HG03159 (cell line): ENCODE results near the gene CLP1.
"Not testable (repeated sequence)": the region's sequence is repeated elsewhere in the genome, so short reads cannot be mapped to it uniquely, and the experiment has no call there.

ENCODE experiments used
- ATAC-seq: cut with Tn5 transposase; IDR thresholded peaks from one replicate; pipeline ENCODE4 v1.9.1; 2021; ENCODE audit warnings: mild to moderate bottlenecking, moderate library complexity; ENCODE audit not compliant: unreplicated experiment

CLP1 gene

DNA sequence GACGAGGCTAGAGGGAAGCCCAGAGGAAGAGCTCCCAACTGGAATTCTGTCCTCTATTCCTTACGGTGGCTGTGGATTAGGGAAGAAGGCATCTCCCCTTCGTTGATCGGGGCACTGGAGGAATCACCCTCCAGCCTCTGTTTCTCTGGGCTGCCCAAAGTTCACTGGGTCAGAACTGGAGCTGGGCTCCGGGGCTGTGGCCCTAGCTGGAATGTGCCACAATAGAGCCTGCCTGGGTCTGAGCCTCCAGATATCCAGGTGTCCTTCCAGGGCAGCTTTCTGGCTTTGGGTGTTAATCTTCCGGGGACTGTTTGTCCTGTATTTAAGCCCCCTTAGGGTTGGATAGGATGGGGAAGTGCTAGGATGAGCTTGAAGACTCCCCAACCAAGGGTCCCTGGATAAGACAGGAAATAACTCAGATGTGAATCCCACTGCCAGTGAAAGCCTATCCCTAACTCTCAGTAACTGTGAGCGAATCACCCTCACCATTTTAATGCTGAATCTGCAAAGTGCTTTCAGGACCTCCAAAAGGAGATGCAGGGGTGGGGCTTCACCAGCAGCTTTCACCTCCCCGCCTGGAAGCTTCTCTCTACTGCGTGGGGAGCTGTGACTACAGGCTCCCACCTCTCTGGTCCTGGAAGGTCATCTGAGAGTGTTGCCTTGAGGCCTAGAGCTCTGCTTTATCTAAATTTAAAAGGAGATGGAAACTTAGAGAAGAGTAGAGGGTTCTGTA is 17.3 kb upstream of the CLP1 start:
- ATAC-seq: no peak

DNA sequence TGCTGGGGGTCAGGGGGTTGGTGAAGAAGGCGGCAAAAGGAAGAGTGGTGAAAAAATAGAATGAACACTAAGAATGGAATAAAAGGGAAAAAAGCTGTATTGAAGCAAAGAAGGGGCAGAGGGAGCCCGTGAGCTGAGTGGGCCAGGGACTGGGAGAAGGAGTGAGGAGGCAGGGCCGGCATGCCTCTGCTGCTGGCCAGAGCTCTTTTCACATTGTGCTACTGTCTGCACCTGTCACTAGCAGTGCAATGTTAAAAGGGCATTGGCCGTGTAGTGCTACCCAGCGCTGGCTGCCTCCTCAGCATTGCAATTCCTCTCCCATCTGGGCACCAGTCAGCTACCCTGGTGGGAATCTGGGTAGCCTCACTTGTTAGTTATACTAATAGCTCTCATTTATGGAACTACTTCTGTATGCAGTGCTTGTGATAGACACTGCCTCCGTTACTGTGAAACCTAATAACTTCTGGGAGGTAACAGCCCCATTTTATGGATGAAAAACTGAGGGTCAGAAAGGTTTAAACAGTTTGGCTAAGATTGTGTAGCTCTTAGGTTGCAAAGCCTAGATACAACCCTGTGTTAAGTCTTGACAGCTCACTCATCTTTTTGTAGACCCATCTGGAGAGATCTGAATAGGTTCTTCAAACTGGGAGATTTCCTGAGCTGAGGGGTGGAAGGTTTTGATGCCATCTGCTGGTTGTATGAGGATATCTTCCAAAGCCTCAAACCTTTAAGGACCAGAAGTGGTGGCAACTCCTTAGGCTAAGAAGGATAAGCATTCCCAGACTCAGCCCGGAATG is 16.4 kb upstream of the CLP1 start:
- no peak for ATAC-seq

- no peak for ATAC-seq
Measured at GRCh38 chr11:57643802-57644201, 13.8 kb upstream of the CLP1 start.

- peak; percentile 45 for ATAC-seq
Measured at GRCh38 chr11:57644748-57645688, 12.5 kb upstream of the CLP1 start.

DNA sequence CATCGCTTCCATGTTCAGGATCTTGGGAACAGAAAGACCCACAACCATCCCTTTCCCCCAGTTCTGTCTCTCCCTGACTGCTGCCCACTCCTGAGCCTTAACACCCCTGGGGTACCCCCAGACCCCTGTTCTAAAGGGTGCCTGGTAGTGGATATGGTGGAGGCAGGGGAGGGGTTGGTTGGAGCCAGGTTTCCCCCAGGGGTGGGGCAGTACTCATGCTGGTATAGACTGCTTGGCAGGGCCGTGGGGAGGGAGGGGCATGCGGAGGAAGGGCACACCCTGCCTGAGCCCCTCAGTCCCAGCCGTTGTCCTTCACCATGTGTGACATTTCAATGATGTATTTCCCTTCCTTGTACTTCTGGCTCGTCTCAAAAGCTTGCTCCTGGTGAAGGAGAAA is 11.9 kb upstream of the CLP1 start:
- ATAC-seq: no peak

GRCh38 chr11:57646194-57646798 is 11.3 kb upstream of the CLP1 start:
- no peak for ATAC-seq

DNA sequence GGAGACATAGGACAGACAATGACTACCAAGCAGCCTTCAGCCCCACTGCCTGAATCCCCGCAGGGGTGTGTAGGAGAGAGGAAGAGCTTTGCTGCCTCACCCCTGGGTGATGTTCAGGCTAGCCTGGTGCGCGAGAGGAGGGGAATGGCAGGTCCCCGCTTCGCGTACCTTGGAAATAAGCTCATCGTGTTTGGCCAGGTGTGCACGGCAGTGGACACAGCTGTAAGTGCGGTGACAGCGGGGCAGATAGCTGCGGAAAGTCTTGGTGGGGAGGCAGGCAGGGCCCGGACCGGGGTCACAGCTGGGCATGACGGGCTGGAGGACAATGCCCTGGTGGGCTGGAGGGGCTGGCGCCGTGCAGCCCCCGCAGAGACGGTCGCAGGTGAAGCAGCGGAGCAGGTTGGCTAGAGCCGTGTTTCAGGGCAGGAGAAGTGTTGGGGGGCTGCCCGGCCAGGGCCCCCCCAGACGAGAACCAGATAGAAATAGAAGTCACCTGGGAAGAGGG is 10.7 kb upstream of the CLP1 start:
- ATAC-seq: no peak

DNA sequence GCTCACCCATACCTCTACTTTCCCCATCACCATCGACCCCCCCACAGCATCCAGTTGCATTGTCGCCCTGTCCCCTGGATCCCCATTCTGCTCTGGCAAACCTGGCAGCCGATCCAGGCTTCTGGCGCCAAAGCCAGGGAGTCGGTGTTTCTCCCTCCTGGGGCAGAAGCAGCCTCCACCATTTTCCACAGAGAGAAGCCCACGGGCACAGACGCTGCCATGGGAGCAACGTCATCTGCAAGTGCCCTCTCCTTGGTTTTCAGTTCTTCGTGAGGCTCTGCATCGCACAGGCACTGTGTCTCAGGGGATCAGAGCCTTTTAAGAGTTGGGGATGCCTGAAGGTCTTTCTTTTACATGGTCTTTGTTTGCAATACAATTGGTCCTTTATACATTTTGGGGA is 10.2 kb upstream of the CLP1 start:
- ATAC-seq: no peak

DNA sequence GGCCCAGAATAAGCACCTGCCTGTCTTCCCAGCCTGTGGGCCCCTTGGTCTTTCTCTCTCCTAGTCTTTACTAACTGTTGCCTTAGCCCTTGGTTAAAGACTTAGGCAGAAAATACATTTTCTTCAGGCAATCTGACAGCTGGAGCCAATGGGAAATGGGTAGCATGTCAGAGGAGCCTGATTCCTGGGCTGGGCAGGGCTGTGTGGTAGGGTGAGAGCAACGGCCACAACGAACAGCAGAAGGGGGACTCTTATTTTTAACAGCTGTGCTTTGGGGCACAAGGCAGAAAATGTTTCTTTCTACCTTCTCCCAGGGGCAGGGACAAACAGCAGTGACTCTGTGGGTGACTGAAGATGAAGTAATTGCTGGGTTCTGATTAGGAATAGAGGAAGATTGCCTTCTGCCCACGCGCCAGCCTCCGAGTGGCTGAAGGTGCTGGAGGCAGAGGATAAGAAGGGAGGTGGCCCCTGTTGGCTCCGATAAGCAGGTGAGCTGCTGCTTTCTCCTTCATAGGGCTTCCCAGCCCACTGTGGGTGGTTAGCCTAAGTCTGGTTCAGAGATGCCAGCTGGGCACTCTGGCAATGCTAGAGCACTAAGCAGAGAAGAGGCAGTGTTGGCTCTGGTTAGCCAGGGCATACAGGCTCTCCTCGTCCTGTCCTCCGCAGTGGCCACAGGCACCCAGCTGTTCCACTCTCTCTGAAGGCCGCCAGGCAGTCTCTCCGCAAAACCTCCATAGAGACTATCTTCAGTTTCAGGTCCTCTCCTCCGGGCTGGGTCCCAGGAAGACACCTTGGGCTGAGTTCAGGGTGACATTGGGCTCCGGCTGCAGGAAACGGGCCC is 9.4 kb upstream of the CLP1 start:
- no peak for ATAC-seq

- ATAC-seq: no peak
Measured at GRCh38 chr11:57648801-57649735, 8.5 kb upstream of the CLP1 start.

GRCh38 chr11:57649826-57650738 is 7.5 kb upstream of the CLP1 start, which contains the start of gene YPEL4:
Gene YPEL4 (minus strand): TSS chr11:57649912. CDS start chr11:57647107, 2,805 bp downstream.
- no peak for ATAC-seq

DNA sequence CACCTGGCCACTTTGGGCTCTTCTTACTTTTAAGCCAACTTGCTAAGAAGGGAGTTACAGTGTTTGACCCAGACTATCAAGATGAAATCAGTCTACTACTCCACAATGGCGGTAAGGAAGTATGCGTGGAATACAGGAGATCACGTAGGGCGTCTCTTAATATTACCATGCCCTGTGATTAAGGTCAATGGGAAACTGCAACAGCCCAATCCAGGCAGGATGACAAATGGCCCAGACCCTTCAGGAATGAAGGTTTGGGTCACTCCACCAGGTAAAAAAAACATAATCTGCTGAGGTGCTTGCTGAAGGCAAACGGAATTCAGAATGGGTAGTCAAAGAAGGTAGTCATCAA is 6.8 kb upstream of the CLP1 start:
- no peak for ATAC-seq

GRCh38 chr11:57651408-57651807 is 6.2 kb upstream of the CLP1 start:
- ATAC-seq: no peak

GRCh38 chr11:57652230-57652629 is 5.3 kb upstream of the CLP1 start:
- ATAC-seq: not testable (repeated sequence)

DNA sequence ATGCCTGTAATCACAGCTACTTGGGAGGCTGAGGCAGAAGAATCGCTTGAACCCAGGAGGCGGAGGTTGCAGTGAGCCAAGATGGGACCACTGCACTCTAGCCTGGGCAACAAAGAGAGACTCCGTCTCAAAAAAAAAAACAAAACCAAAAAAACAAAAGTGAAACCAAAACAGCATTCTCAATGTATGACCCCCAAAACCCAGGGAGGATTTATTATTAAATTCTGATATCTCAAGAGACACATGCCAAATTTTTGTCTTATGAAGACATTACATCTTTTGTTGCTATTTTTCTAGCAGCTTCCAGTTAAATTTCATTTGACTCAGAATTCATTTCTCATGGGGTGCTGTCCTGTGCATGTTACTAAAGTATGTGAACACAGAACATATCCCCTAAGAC is 4.9 kb upstream of the CLP1 start:
- no peak for ATAC-seq

- ATAC-seq: no peak
Measured at GRCh38 chr11:57653163-57653562, 4.4 kb upstream of the CLP1 start.

DNA sequence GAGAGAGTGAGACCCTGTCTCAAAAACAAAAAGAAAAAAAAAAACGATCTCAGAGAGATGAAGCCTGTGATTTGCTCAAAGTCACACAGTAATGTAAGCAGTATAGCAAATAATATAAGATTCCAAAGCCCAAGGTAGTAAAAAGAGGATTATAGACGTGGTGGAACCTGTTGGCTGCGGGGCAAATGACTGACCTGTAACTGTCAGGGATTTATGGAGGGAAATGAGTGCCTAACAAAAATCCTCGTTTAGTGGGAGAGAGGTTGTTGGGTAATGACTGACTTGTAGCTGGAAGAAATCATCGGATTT is 723 bp upstream of the CLP1 start:
- ATAC-seq: no peak

- ATAC-seq: no peak
Measured at GRCh38 chr11:57658023-57658361, 430 bp downstream of the CLP1 start.
